ENCODE results near the gene TRAM2. TPM values are rescaled to one million over a fixed set of nuclear protein-coding genes. Genes with fewer than 3 reads are reported as not detected.

Gene TRAM2
- total RNA-seq, 1 experiment from 2014 or later, result 21.2 TPM

DNA sequence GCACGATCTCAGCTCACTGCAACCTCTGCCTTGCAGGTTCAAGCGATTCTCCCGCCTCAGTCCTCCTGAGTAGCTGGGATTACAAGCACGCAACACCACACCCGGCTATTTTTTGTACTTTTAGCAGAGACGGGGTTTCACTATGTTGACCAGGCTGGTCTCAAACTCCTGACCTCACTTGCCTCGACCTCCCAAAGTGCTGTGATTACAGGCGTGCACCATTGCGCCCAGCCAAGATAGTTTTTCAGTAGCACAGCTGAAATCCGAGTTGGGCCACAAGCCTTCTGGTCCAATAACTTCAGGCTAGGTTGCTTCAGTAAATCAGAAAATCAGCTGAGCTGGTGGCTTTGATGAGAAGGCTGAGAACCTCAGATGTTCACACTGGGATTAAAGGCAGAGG, 65.7 kb downstream of the TRAM2 start:
- H2BK120ac ChIP-seq (ENCODE audit: low read depth, low read length, poor library complexity, severe bottlenecking), result no peak overlapping the region
- Mint-ChIP-seq H3K9me3 (no peaks in the 10 kb centered on the region), H3K27me3 (ENCODE audit: low read depth) (no peaks in the 10 kb centered on the region), H3K36me3 (ENCODE audit: insufficient read depth in 1 of 3, low read depth in 3 of 3) (peaks cover 18 to 61% (median 38%) of the 10 kb centered on the region in 3 experiments; a peak in 6 of 7 replicates), H3K4me3 (no peak overlapping the region), H3K4me1 (peaks cover 42 to 54% of the 10 kb centered on the region in 2 experiments), H3K27ac (no peak overlapping the region)
- peaks cover 7% of the 10 kb centered on the region; the same call in 1 of the 2 replicates for H3K4me1 ChIP-seq (ENCODE audit: insufficient read depth, low read length)
- whole genome bisulfite sequencing (ENCODE audit: extremely low coverage, insufficient read length, low lambda C conversion rate), result no CpG with 5 or more reads among the region's 10 CpGs
- no peak overlapping the region for H2AK5ac ChIP-seq (ENCODE audit: insufficient read length, low read length)
- TF ChIP-seq, protein P1, sequence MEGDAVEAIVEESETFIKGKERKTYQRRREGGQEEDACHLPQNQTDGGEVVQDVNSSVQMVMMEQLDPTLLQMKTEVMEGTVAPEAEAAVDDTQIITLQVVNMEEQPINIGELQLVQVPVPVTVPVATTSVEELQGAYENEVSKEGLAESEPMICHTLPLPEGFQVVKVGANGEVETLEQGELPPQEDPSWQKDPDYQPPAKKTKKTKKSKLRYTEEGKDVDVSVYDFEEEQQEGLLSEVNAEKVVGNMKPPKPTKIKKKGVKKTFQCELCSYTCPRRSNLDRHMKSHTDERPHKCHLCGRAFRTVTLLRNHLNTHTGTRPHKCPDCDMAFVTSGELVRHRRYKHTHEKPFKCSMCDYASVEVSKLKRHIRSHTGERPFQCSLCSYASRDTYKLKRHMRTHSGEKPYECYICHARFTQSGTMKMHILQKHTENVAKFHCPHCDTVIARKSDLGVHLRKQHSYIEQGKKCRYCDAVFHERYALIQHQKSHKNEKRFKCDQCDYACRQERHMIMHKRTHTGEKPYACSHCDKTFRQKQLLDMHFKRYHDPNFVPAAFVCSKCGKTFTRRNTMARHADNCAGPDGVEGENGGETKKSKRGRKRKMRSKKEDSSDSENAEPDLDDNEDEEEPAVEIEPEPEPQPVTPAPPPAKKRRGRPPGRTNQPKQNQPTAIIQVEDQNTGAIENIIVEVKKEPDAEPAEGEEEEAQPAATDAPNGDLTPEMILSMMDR (conservative IDR thresholded peaks at IDR 0.05), result no peak
- no peak overlapping the region for H3K18ac ChIP-seq (ENCODE audit: insufficient read length, low read depth, low read length)
- no peak overlapping the region for H3T11ph ChIP-seq (ENCODE audit: low read length)
- H3K14ac ChIP-seq (ENCODE audit: insufficient read depth, low read length), result no peak overlapping the region; the same call in 1 of the 2 replicates
- no peak for DNase-seq
- H2BK12ac ChIP-seq (ENCODE audit: insufficient read length, low read depth, low read length), result no peak overlapping the region
- H3K27ac ChIP-seq (ENCODE audit: insufficient read length, low read depth, low read length), result no peak overlapping the region
- H3K79me2 ChIP-seq (ENCODE audit: insufficient read depth, low read length), result no peaks in the 10 kb centered on the region
- no peak overlapping the region for H4K8ac ChIP-seq (replicated peaks; ENCODE audit: insufficient read length, low read depth, low read length)
- H3K56ac ChIP-seq (ENCODE audit: insufficient read length, low read depth, low read length), result no peak overlapping the region
- H3K23ac ChIP-seq (ENCODE audit: insufficient read length, low read depth, low read length), result no peak overlapping the region
- no peaks in the 10 kb centered on the region for H3K23me2 ChIP-seq (ENCODE audit: insufficient read length, low read depth, low read length, poor library complexity, severe bottlenecking)
- H4K20me1 ChIP-seq (ENCODE audit: control insufficient read depth, insufficient read depth, insufficient read length), result no peaks in the 10 kb centered on the region
- no peak overlapping the region for H3K4me2 ChIP-seq (ENCODE audit: insufficient read depth, insufficient read length, low read length)
- no peaks in the 10 kb centered on the region for H3K79me1 ChIP-seq (ENCODE audit: insufficient read depth, low read depth, low read length, poor library complexity, severe bottlenecking)
- H2BK5ac ChIP-seq (ENCODE audit: insufficient read length, low read length), result no peak overlapping the region
- H2BK15ac ChIP-seq (ENCODE audit: low read depth, low read length), result no peak overlapping the region
- H4K91ac ChIP-seq (ENCODE audit: insufficient read length, low read depth, low read length), result no peak overlapping the region
- H2AFZ ChIP-seq (ENCODE audit: low read length), result no peak overlapping the region
- H2BK20ac ChIP-seq (ENCODE audit: low read depth, low read length, poor library complexity, severe bottlenecking), result no peak overlapping the region
- H4K5ac ChIP-seq (ENCODE audit: insufficient read length, low read depth, low read length), result no peak overlapping the region
- H3K9me3 ChIP-seq (ENCODE audit: control insufficient read depth, low read depth, low read length), result no peaks in the 10 kb centered on the region
- no peaks in the 10 kb centered on the region for H3K27me3 ChIP-seq (ENCODE audit: insufficient read depth, low read length)
- H3K4ac ChIP-seq (ENCODE audit: low read depth, low read length), result no peak overlapping the region
- H3K9ac ChIP-seq (ENCODE audit: extremely low read depth, insufficient read length, low read length), result no peak overlapping the region

Data from H9 (cell line).